Retinal pigment epithelial cell (primary cell): ENCODE results near the gene PNPLA6.

Source experiments
- DNase-seq: peaks from one replicate; pipeline ENCODE4 v3.0.0-alpha.2; 2010; ENCODE audit warnings: low read depth
- H3K4me3 ChIP-seq: 2 replicates; pipeline ENCODE4 v1.5.1; 2011; ENCODE audit warnings: mild to moderate bottlenecking, low read length, control low read depth, moderate library complexity
- TF ChIP-seq, protein P1 (sequence below): conservative IDR thresholded peaks from 2 replicates; pipeline ENCODE4 v1.5.1; 2011; ENCODE audit warnings: low read depth, low read length, control low read depth, inconsistent platforms

PNPLA6 gene

DNA sequence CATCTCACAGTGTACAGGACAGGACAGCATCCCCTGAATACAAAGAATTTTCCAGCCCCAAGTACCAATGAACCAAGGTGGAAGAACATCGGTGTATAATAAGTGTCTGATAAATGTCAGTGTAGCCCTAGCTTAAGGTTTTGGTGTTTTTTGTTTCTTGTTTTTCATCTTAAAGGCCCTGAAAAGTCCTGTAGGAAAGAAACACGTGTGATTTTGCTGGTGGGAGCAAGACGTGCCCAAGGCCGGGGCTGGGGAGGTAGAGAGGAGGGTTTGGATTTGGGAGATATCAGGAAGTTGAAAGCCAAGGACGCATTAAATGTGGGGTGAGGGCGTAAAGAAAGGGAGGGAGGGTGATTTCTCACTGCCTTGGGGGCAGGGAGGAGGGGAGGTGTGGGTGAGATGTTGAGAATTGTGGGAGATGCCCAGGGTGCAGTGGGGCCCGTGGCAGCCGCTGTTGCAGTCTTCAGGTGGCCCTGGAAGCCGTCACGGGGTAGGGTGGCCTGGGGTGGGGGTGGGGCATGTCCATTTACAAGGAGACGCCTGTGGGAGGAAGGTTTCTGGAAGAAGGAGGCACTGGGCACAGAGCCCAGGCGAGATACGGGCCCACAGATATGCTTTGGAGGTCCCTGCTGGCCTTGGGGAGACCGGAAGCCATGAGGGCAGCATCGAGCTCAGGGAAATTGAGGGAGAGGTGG, 66.9 kb downstream of the PNPLA6 start:
- no peak overlapping the region for H3K4me3 ChIP-seq
- TF ChIP-seq, protein P1, sequence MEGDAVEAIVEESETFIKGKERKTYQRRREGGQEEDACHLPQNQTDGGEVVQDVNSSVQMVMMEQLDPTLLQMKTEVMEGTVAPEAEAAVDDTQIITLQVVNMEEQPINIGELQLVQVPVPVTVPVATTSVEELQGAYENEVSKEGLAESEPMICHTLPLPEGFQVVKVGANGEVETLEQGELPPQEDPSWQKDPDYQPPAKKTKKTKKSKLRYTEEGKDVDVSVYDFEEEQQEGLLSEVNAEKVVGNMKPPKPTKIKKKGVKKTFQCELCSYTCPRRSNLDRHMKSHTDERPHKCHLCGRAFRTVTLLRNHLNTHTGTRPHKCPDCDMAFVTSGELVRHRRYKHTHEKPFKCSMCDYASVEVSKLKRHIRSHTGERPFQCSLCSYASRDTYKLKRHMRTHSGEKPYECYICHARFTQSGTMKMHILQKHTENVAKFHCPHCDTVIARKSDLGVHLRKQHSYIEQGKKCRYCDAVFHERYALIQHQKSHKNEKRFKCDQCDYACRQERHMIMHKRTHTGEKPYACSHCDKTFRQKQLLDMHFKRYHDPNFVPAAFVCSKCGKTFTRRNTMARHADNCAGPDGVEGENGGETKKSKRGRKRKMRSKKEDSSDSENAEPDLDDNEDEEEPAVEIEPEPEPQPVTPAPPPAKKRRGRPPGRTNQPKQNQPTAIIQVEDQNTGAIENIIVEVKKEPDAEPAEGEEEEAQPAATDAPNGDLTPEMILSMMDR, result no peak
- no peak for DNase-seq

DNA sequence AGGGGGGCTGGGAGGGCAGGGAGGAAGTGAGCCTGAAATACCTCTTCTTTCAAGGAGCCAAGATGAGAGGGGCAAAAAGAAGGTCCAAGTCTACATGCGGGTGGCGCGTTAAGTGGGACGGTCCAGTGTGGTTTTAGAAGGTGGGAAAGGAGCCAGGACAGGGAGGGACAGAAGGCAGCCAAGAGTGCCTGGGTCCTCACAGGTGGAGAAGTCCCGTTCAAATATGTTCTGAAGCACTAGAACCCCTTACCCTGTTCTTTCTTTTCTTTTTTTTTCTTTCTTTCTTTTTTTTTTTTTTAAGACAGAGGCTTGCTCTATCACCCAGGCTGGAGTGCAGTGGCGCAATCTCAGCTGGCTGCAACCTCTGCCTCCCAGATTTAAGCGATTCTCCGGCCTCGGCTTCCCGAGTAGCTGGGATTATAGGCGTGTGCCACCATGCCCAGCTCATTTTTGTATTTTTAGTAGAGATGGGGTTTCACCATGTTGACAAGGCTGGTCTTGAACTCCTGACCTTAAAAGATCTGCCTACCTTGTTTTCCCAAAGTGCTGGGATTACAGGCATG, 67.5 kb downstream of the PNPLA6 start:
- TF ChIP-seq, protein P1, result no peak
- DNase-seq, result no peak
- no peak overlapping the region for H3K4me3 ChIP-seq

DNA sequence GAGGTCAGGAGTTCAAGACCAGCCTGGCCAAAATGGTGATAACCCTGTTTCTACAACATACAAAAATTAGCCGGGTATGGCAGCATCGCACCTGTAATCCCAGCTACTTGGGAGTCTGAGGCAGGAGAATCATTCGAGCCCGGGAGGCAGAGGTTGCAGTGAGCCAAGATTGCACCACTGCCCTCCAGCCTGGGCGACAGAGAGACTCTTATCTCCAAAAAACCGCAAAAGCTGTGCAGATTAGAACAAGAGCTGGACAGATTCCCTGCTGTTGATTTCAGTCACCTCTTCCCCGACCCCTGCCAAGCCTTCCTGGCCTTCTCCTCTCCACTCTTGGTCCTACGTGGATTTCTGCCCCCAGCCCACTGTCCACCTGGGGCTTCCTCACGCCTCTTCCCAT, 68.4 kb downstream of the PNPLA6 start:
- TF ChIP-seq, protein P1, result no peak
- DNase-seq, result no peak

DNA sequence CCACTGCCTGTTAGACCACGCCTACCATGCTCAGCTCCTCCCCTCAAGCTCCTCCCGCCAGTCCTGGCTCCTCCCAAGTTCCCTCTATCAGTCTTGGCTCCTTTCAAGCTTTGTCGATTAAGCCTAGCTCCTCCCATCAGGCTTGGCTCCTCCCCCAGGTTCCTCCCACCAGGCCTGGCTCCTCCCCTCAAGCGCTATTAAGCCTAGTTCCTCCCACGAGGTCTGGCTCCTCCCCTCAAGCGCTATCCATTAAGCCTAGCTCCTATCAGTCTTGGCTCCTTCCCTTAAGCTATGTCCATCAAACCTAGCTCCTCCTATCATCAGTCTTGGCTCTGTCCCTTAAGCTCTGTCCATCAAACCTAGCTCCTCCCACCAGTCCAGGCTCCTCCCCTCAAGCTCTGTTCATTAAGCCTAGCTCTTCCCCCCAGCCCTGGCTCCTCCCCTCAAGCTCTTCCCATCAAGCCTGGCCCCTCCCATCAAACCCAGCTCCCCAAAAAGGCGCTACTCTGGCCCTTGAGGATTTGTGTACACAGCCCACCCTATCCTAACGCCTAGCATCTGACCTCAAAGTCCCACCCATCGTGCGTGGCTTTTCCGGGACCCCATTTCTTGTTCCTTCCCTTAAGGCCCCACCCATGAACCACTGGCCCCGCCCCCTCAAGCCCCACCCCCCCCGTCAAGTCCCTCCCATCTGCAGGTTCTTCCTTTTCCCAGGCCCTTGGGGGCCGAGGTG, 70.1 kb downstream of the PNPLA6 start:
- TF ChIP-seq, protein P1, result no peak
- no peak for DNase-seq
- no peak overlapping the region for H3K4me3 ChIP-seq

More for the DNA sequence above, 68.4 kb downstream of the PNPLA6 start:
- no peak overlapping the region for H3K4me3 ChIP-seq

DNA sequence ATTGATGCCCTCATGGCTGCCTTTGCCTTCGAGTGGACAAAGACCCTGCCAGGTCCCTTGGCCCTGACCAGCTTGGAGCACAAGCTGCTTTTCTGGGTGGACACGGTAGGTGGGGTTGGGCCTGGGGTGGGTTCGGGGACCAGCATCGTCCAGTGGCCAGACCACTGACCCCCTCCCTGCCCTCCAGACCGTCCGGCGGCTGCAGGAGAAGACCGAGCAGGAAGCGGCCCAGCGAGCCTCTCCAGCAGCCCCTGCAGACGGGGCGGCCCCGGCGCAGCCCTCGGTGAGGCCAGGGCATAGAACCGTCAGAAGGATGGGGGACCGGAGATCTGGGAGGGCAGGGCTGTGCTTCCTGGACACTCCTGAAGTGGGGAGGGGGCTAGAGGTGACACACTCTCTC, 70.8 kb downstream of the PNPLA6 start:
- no peak overlapping the region for H3K4me3 ChIP-seq
- DNase-seq, result no peak
- TF ChIP-seq, protein P1, result no peak

DNA sequence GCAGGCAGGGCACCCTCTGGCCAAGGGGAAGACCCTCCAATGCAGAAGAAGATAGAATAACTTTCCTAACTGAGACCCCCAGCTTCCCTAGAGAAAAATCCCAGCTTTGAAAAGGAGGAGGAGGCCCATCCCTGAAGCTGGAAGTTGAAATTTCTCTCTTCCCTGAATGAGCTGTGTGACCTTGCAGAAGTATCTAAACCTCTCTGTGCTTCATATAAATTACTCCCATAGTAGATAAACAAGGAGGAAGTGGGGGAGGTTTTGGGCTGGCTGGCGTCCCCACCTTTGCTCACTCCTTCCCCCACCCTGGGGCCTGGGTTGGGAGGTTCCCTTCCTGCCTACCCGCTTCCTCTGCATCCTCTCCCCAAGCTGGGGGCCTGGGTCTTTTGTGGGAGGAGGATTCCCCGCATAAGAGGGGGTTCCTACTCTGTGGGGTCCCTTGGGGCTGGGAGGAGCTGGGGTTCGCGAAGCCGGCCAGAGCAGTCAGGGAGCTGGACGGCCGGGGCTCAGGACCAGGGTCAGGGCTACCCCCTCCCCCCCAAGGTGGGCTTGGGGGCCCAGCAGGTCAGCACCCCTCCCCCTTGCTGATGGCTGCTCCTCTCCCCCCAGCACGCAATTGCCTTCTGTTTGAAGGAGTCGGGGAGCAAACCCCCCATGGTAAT, 71.8 kb downstream of the PNPLA6 start:
- H3K4me3 ChIP-seq, result no peak overlapping the region
- no peak for DNase-seq
- TF ChIP-seq, protein P1, result no peak
